ENCODE data around the gene FAM168A.
"Not testable (repeated sequence)": the region's sequence is repeated elsewhere in the genome, so short reads cannot be mapped to it uniquely, and the experiment has no call there.

FAM168A gene

DNA sequence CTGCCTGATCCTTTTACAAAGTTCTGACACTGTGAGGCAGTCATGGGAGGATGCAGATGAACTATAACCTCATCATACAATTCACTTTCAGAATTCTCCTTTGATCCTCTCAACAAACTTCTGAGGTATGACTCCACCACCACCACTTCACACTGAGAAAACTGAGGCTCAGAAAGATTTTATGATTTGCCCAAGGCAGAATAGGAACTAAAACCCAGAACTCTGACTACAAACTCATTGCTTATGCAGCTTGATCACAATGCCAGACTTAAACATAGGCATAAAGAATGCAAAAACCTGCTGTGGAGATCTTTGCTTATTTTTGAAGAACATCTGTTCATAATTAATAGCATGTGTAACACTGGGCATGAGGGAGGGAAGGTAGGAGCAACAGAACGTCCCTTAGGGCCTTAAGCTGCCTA is 20.4 kb downstream of the FAM168A start:
- Histone ChIP-seq H3K27ac (replicated peaks) (no peak overlapping the region), H3K4me3 (replicated peaks; ENCODE audit: insufficient read depth, low read length) (no peak overlapping the region), H3K27me3 (ENCODE audit: insufficient read depth, poor library complexity, severe bottlenecking) (no peaks in the 10 kb centered on the region)
- no peak for TF ChIP-seq SPI1 (IDR thresholded peaks at IDR 0.05; ENCODE audit: borderline replicate concordance, low read depth)
- TF ChIP-seq GABPA (IDR thresholded peaks at IDR 0.05; ENCODE audit: low read depth), result no peak
- TF ChIP-seq, protein P1, sequence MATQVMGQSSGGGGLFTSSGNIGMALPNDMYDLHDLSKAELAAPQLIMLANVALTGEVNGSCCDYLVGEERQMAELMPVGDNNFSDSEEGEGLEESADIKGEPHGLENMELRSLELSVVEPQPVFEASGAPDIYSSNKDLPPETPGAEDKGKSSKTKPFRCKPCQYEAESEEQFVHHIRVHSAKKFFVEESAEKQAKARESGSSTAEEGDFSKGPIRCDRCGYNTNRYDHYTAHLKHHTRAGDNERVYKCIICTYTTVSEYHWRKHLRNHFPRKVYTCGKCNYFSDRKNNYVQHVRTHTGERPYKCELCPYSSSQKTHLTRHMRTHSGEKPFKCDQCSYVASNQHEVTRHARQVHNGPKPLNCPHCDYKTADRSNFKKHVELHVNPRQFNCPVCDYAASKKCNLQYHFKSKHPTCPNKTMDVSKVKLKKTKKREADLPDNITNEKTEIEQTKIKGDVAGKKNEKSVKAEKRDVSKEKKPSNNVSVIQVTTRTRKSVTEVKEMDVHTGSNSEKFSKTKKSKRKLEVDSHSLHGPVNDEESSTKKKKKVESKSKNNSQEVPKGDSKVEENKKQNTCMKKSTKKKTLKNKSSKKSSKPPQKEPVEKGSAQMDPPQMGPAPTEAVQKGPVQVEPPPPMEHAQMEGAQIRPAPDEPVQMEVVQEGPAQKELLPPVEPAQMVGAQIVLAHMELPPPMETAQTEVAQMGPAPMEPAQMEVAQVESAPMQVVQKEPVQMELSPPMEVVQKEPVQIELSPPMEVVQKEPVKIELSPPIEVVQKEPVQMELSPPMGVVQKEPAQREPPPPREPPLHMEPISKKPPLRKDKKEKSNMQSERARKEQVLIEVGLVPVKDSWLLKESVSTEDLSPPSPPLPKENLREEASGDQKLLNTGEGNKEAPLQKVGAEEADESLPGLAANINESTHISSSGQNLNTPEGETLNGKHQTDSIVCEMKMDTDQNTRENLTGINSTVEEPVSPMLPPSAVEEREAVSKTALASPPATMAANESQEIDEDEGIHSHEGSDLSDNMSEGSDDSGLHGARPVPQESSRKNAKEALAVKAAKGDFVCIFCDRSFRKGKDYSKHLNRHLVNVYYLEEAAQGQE (IDR thresholded peaks at IDR 0.05; ENCODE audit: insufficient replicate concordance, low read depth), result no peak
- no peak for TF ChIP-seq POLR2AphosphoS5 (IDR thresholded peaks at IDR 0.05; ENCODE audit: low read depth)
- TF ChIP-seq, protein P2, sequence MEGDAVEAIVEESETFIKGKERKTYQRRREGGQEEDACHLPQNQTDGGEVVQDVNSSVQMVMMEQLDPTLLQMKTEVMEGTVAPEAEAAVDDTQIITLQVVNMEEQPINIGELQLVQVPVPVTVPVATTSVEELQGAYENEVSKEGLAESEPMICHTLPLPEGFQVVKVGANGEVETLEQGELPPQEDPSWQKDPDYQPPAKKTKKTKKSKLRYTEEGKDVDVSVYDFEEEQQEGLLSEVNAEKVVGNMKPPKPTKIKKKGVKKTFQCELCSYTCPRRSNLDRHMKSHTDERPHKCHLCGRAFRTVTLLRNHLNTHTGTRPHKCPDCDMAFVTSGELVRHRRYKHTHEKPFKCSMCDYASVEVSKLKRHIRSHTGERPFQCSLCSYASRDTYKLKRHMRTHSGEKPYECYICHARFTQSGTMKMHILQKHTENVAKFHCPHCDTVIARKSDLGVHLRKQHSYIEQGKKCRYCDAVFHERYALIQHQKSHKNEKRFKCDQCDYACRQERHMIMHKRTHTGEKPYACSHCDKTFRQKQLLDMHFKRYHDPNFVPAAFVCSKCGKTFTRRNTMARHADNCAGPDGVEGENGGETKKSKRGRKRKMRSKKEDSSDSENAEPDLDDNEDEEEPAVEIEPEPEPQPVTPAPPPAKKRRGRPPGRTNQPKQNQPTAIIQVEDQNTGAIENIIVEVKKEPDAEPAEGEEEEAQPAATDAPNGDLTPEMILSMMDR (IDR thresholded peaks at IDR 0.05; ENCODE audit: insufficient read depth, low read length), result no peak
- no peak for DNase-seq (ENCODE audit: low read depth in 1 of 2, low spot score in 1 of 2)

DNA sequence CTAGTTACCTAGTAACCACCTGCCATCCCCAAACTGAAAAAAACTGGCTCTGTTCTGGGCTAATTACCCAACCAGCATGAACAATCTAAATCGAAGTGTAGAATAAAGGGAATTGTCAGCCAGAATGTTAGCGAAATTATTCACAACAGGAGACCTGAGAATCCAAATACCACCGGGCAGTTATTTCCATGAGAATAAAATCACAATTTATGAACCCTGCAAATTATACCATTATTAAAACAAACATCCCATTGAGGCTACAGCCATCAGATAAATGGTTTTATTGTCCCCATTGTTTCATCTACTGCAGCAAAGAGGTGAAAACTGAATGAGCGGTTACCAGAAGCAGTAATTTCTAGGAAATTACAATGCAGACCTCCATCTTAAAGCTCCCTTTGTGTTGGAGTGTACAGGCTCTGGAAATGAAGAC is 21.7 kb downstream of the FAM168A start:
- H3K4me3 ChIP-seq (replicated peaks; ENCODE audit: insufficient read depth, low read length), result no peak overlapping the region
- DNase-seq (ENCODE audit: low read depth in 1 of 2, low spot score in 1 of 2), result no peak
- no peaks in the 10 kb centered on the region for H3K27me3 ChIP-seq (ENCODE audit: insufficient read depth, poor library complexity, severe bottlenecking)
- no peak for TF ChIP-seq SPI1 (IDR thresholded peaks at IDR 0.05; ENCODE audit: borderline replicate concordance, low read depth)
- TF ChIP-seq GABPA (IDR thresholded peaks at IDR 0.05; ENCODE audit: low read depth), result no peak
- TF ChIP-seq, protein P2 (IDR thresholded peaks at IDR 0.05; ENCODE audit: insufficient read depth, low read length), result no peak
- TF ChIP-seq POLR2AphosphoS5 (IDR thresholded peaks at IDR 0.05; ENCODE audit: low read depth), result no peak
- TF ChIP-seq, protein P1 (IDR thresholded peaks at IDR 0.05; ENCODE audit: insufficient replicate concordance, low read depth), result no peak
- no peak overlapping the region for H3K27ac ChIP-seq (replicated peaks)

DNA sequence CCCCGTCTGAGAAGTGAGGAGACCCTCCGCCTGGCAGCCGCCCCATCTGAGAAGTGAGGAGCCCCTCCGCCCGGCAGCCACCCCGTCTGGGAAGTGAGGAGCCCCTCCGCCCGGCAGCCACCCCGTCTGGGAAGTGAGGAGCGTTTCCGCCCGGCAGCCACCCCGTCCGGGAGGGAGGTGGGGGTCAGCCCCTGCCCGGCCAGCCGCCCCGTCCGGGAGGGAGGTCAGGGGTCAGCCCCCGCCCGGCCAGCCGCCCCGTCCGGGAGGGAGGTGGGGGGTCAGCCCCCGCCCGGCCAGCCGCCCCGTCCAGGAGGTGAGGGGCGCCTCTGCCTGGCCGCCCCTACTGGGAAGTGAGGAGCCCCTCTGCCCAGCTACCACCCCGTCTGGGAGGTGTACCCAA is 25.9 kb downstream of the FAM168A start:
- not testable (repeated sequence) for H3K4me3 ChIP-seq (replicated peaks; ENCODE audit: insufficient read depth, low read length); H3K27me3 ChIP-seq (ENCODE audit: insufficient read depth, poor library complexity, severe bottlenecking)

DNA sequence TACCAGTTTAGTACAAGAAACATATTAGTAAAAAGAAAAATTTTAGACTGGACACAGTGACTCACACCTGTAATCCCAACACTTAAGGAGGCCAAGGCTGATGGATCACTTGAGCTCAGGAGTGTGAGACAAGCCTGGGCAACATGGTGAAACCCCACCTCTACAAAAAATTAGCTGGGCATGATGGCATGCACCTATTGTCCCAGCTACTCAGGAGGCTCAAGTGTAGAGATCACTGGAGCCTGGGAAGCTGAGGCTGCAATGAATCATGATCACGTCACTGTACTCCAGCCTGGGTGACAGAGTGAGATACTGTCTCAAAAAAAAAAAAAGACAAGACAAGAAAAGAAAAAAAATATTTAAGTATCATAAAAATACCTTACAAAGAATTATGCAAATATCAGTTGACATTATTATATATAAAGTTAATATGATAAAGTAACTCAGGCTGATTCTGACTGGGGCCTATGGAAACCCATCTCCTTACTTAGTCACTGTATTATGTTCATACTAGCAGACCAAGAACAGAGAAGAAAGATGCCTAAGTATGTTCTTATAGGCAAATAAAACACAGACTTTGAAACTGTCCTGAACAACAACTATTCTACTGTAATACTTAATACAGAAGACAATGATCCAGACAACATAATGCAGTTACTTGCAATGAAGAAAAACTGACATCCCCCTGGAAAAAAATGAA is 27.3 kb downstream of the FAM168A start:
- no peak for DNase-seq (ENCODE audit: low read depth in 1 of 2, low spot score in 1 of 2)
- Histone ChIP-seq H3K27me3 (ENCODE audit: insufficient read depth, poor library complexity, severe bottlenecking) (no peaks in the 10 kb centered on the region), H3K4me3 (replicated peaks; ENCODE audit: insufficient read depth, low read length) (no peak overlapping the region), H3K27ac (replicated peaks) (no peak overlapping the region)
- TF ChIP-seq, protein P1 (IDR thresholded peaks at IDR 0.05; ENCODE audit: insufficient replicate concordance, low read depth), result no peak
- TF ChIP-seq, protein P2 (IDR thresholded peaks at IDR 0.05; ENCODE audit: insufficient read depth, low read length), result no peak
- TF ChIP-seq GABPA (IDR thresholded peaks at IDR 0.05; ENCODE audit: low read depth) (no peak), POLR2AphosphoS5 (IDR thresholded peaks at IDR 0.05; ENCODE audit: low read depth) (no peak)

More for the DNA sequence above, 25.9 kb downstream of the FAM168A start:
- DNase-seq (ENCODE audit: low read depth in 1 of 2, low spot score in 1 of 2); H3K27ac ChIP-seq (replicated peaks): not testable (repeated sequence)

Data from HL-60 (cell line).